Measurements from ENCODE around the gene ADARB2.

ADARB2 gene

DNA sequence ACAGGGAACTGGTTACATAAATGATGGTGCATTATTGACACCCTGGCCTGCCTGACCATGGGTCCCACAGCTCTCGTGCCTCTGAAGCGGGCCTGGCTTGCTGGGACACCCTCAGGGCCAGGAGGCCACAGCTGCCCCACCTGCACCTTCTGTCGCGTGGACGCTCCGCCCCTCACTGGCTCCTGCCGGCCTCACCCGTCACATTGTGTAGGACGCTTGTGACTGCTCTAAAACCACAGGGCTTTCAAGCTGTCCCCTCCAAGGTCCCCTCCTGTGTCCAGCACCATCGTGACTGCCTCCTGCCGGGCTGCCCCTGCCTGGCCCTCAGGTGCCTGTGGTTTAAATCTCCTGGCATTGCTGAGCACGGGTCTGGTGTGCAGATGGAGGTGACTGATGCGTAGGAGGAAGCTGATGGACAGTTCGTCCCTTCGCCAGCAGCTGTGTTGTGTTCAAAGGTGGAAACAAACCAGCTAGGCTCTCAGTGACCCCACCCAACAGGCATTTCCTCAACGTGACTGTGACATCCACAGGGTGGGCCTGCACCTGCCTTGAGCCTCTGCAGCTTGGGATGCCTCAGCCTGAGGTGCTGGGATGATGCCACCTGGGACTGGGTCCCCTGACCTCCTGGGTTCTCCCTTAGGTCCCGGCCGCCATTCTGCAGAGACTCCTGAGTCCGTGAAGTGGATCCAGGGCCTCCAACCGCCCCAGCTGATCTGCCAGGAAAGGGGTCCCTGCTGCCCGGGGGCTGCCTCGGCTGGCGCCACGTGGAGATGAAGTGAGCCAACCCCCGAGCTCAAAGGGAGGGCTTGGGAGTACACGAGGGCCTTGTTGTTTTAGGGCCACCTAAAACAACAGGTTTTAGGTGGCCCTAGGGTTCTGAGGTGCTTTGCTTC, 532.6 kb downstream of the ADARB2 start:
- Mint-ChIP-seq H3K4me3 (no peak overlapping the region), H3K27ac (no peak overlapping the region), H3K4me1 (no peaks in the 10 kb centered on the region), H3K36me3 (no peaks in the 10 kb centered on the region), H3K9me3 (peaks cover 0 to 5% of the 10 kb centered on the region in 2 donors), H3K27me3 (peaks cover 0 to 6% of the 10 kb centered on the region in 2 donors)
- ATAC-seq (replicated peaks): no peak
- no peak for DNase-seq

DNA sequence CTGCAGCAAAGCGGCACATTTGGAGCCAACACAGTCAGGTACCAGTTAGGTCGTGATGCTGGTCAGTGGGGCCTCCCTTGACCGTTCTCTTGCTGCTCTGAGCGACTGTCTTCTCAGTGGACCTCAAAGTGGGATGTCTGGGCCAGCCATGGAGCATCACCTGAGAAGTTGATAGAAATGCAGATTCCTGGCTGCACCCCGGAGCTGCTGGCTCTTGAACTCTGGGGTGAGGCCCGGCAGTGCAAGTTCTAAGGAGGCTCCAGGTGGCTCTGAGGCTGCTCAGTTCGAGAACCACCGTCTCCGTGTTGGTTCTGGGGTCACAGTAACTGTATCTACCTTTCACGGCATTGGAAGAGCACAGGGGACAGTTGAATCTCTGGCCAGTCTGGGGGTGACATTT, 533.6 kb downstream of the ADARB2 start:
- Mint-ChIP-seq H3K4me3 (no peak overlapping the region), H3K36me3 (no peaks in the 10 kb centered on the region), H3K27ac (no peak overlapping the region), H3K9me3 (no peaks in the 10 kb centered on the region), H3K27me3 (peaks cover 0 to 1% of the 10 kb centered on the region in 2 donors), H3K4me1 (no peaks in the 10 kb centered on the region)
- ATAC-seq (replicated peaks) (no peak), DNase-seq (no peak)

DNA sequence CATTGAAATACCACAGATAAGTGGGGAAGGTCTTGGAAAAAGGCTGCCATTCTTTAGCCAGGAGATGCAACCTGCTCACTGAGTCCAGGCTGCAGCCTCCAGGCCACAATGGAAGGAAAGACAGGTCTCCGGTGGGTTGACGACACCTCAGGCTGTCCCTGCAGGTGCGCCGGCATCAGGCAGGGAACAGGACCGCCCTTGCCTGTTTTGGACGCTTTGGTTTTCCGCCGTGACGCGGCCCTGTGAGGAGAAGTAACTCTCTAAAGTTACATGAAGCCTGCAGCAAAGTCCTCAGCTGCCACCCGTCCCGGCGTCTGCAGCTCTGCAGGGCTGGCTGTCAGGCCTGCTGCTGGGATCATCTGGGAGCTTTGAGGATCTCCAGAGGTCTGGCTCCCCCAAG, 534.1 kb downstream of the ADARB2 start:
- DNase-seq (no peak), ATAC-seq (replicated peaks) (no peak)
- Mint-ChIP-seq H3K27me3 (peaks cover 0 to 6% of the 10 kb centered on the region in 2 donors), H3K9me3 (no peaks in the 10 kb centered on the region), H3K36me3 (no peaks in the 10 kb centered on the region), H3K27ac (no peak overlapping the region), H3K4me3 (no peak overlapping the region), H3K4me1 (no peaks in the 10 kb centered on the region)

DNA sequence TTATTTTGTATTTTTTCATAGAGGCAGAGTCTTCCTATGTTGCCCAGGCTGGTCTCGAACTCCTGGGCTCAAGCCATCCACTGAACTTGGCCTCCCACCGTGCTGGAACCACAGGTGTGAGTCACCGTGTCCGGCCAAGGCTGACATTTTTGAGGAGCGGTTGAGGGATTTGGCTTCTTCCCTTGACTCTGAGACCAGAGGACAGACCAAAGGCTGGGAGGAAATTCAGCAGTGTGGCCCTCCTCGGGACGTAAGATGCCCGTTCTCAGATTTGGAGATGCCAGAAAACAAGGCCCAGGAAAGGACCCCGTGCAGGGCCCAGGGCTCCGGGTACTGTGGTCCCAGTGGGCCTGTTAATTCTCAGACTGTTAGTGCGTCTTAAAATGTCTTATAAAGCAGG, 535.0 kb downstream of the ADARB2 start:
- DNase-seq: no peak
- no peak overlapping the region for H3K27ac Mint-ChIP-seq

DNA sequence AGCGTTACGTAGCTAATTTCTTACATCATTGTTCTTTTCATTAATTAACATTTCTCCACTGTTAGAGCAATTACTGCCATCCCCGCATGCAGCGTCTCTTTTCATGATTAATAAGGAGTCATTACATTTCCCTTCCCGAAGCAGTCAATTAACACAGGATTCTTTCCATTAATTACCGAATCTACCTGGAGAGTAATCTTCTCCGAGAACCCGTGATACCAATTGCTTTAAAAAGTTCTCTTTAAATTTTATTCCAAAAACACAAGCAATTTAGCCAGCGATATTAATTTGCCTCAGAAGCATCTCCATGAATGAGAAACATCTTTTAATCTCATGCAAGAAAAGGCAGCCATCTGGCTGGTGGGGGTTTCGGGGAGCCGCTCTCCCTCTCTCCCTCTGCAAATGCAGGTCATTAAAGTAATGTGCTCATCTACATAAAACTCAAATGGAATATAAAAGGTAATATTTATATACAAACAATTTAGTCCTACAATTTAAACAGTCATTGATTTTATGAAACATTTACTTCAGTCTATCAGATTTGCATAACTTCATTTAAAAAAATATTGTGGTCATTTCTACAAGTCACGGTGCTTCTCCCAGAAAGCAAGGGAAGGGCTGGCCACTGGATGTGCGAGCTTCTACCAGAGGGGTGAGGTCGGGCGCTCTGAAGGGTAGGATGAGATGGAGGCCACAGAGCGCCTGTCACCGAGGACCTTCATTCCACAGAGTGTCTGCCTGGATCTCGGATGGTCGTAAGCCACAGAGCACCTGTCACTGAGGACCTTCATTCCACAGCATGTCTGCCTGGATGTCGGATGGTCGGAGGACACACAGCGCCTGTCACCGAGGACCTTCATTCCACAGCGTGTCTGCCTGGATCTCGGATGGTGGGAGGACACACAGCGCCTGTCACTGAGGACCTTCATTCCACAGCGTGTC, 536.2 kb downstream of the ADARB2 start:
- H3K36me3 Mint-ChIP-seq: no peaks in the 10 kb centered on the region
- no peak for ATAC-seq (replicated peaks)
- H3K27me3 Mint-ChIP-seq: peaks cover 3 to 9% of the 10 kb centered on the region in 2 donors
- H3K4me3 Mint-ChIP-seq: no peak overlapping the region
- H3K27ac Mint-ChIP-seq: no peak overlapping the region
- no peaks in the 10 kb centered on the region for H3K9me3 Mint-ChIP-seq
- DNase-seq: no peak
- no peaks in the 10 kb centered on the region for H3K4me1 Mint-ChIP-seq

More for the DNA sequence above, 535.0 kb downstream of the ADARB2 start:
- ATAC-seq (replicated peaks): no peak
- no peaks in the 10 kb centered on the region for H3K9me3 Mint-ChIP-seq
- H3K36me3 Mint-ChIP-seq: no peaks in the 10 kb centered on the region
- H3K4me1 Mint-ChIP-seq: no peaks in the 10 kb centered on the region
- H3K4me3 Mint-ChIP-seq: no peak overlapping the region
- H3K27me3 Mint-ChIP-seq: peaks cover 0 to 7% of the 10 kb centered on the region in 2 donors

DNA sequence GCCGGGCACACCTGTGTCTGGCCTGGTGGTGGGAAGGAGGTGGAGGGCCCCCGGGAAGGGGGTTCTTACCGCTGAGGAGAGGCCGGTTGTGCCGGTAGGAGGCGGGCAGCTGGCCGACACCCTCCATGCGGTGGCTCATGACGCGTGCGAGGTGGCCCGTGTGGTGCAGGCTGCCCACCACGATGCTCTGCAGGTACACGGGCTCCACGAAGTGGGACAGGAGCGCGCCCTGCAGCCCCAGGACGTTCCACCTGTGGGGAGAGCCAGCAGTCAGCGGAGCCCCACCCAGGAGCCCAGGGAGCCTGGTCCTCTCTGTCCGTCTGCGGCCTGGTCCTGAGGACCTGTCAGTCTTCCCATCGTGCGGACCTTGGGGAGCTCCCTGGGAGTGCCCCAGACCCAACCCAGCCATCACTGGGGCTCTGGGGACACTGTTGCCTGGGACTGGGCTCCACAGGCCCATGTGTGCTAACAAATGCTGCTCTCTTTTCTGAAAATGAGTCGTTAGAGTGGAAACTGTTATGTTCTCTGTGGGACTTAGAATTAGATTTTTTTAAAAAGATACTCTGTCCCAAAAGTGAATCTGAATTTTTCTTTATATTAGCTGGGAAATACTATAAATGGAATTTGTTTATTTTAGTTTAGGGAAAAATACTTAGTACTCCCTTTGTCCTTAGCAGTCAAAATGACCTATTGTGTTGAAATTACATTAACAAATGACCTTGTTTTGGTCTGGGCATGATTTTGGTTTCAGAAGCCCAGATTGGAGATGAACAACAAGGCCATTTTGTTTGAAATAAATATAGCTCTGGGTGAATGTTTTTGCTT, 537.2 kb downstream of the ADARB2 start:
- Mint-ChIP-seq H3K4me1 (no peaks in the 10 kb centered on the region), H3K4me3 (no peak overlapping the region), H3K27ac (no peak overlapping the region), H3K36me3 (no peaks in the 10 kb centered on the region), H3K9me3 (no peaks in the 10 kb centered on the region), H3K27me3 (peaks cover 7 to 12% of the 10 kb centered on the region in 2 donors)
- DNase-seq: no peak
- ATAC-seq (replicated peaks): no peak

DNA sequence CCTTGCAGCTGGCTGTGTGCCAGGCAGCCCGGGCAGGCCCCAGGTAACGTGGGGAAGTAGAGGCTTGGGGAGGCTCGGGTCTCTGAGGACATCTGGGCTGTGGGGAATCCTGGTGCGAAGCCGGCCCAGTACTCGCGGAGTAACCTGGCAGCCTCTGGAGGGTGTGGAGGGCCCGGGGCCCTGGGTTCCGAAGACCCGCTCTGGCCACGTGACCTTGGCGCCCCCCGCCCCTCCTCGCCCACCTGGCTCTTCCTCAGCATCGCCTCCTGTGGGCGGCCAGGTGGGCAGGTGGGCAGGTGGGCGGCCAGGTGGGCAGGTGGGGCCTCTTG, 538.0 kb downstream of the ADARB2 start:
- ATAC-seq (replicated peaks) (no peak), DNase-seq (no peak)
- H3K27me3 Mint-ChIP-seq: peaks cover 7 to 12% of the 10 kb centered on the region in 2 donors
- H3K4me1 Mint-ChIP-seq: no peaks in the 10 kb centered on the region
- H3K36me3 Mint-ChIP-seq: no peaks in the 10 kb centered on the region
- H3K9me3 Mint-ChIP-seq: no peaks in the 10 kb centered on the region
- H3K27ac Mint-ChIP-seq: no peak overlapping the region
- H3K4me3 Mint-ChIP-seq: no peak overlapping the region

DNA sequence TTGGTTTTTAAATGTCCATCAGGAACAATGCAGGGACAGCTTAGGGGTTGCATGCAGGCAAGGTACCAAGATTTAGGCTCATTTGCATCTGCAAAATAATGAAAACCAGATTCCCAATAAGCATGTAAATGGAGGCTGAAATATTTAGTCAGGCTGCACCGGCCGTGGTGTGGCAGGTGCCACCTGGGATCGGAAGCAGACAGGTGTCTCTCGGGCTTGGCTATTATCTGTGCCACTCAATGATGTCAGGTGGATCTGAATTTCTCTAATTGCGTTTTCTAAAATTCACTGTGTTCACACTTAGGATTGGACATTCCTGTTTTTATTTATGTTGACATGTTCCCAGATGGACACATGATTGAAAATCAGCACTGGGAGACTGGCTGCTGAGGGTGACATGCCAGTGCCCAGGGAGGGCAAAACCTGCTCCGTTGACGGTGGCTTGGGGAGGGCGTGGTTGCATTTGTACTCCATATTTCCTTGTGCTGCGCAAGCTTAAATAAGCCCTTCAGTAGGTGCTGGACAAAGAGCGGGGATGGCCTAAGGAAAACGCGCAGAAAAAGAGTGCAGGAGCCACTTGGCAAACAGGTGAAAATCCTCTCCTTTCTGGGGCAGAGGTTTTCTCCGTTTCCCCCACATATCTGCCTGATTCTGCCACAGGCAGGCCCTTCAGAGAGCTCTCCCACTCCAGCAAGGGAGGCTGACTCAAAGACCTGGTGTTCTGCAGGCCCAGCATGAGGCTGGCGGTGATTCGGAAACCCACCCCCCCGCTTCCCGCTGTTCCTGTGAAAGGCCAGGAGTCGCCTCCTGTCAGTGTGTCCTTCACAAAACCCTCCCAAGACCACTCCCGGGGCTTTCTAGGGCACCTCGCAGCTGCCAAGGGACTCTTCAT, 538.6 kb downstream of the ADARB2 start:
- Mint-ChIP-seq H3K36me3 (no peaks in the 10 kb centered on the region), H3K9me3 (no peaks in the 10 kb centered on the region), H3K27me3 (peaks cover 7 to 12% of the 10 kb centered on the region in 2 donors), H3K27ac (no peak overlapping the region), H3K4me1 (no peaks in the 10 kb centered on the region), H3K4me3 (no peak overlapping the region)
- ATAC-seq (replicated peaks) (no peak), DNase-seq (no peak)

DNA sequence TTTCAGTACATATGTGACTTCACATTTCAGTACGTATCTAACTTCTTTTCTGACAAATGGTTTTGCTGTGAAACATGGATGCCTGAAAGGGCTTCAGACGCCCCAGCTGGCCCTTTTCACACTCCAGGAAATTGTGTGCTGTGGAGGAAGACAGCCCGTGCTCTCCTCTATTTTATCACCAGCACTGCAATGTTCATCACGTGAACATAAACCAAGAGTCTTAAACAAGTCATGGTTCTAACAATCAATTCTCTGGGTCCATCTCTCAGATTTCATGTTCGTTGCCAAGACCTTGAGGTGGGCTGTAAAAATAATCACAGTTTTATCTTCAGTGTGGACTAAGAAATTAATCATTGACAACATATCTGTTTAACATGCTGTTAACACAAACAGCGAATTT, 539.9 kb downstream of the ADARB2 start:
- DNase-seq (no peak), ATAC-seq (replicated peaks) (no peak)
- Mint-ChIP-seq H3K36me3 (no peaks in the 10 kb centered on the region), H3K27me3 (peaks cover 7 to 12% of the 10 kb centered on the region in 2 donors), H3K27ac (no peak overlapping the region), H3K4me3 (no peak overlapping the region), H3K4me1 (no peaks in the 10 kb centered on the region), H3K9me3 (no peaks in the 10 kb centered on the region)

DNA sequence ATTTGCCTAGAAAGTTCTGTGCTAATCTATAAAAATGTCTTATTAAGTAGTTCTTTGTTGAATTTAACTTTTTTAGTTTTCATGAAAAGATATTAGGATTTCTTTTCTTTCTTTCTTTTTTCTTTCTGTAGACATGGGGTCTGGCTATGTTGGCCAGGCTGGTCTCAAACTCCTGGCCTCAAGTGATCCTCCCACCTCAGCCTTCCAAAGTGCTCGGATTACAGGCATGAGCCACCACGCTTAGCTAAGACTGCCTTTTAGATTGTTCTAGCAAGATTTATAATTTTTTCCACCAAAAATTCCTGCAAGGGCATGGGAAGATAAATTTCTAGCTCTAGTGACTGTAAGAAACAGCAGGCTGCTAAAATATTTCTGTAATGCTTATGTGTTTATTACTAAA, 540.7 kb downstream of the ADARB2 start:
- H3K27me3 Mint-ChIP-seq: peaks cover 7 to 12% of the 10 kb centered on the region in 2 donors
- no peak overlapping the region for H3K27ac Mint-ChIP-seq
- no peaks in the 10 kb centered on the region for H3K9me3 Mint-ChIP-seq
- ATAC-seq (replicated peaks): no peak
- H3K36me3 Mint-ChIP-seq: no peaks in the 10 kb centered on the region
- H3K4me3 Mint-ChIP-seq: no peak overlapping the region
- DNase-seq: no peak
- H3K4me1 Mint-ChIP-seq: no peaks in the 10 kb centered on the region

DNA sequence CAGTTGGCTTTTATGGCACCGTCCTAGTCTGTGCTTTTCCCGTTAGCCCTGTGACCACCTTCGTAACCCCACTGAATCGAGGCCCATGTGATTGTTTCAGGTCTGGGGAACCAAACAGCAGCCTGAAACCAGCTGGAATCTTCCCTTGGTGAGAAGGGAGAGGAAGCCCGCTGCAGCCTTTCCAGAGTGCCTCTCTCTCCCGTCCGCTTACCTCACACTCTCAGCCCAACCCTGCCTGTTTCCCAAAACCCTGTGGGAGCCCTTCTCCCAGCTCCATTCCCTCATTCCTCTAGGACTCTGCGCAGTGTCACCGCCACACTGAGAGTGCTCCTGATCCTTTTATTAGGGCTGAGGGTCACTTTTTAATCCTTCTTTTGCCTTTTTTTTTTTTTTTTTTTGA, 541.5 kb downstream of the ADARB2 start:
- Mint-ChIP-seq H3K27me3 (peaks cover 7 to 12% of the 10 kb centered on the region in 2 donors), H3K27ac (no peak overlapping the region), H3K36me3 (no peaks in the 10 kb centered on the region), H3K4me3 (no peak overlapping the region), H3K4me1 (no peaks in the 10 kb centered on the region), H3K9me3 (no peaks in the 10 kb centered on the region)
- ATAC-seq (replicated peaks) (no peak), DNase-seq (no peak)

DNA sequence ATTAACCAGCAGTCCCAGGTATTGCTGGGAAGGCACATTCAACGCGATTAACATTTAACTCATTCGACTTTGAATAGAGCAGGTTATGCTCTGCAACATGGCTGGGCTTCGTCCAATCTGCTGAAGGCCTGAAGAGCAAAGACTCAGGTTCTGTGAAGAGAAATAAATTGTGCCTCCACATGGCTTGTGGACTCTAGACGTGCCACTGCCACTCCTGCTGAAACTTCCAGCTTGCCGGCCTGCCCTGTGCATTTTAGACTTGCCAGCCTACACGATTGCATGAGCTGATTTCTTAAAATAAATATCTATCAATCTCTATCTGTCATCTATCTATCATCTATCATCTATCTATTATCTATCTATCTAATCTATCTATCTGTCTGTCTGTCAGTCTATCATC, 543.2 kb downstream of the ADARB2 start:
- Mint-ChIP-seq H3K36me3 (no peaks in the 10 kb centered on the region), H3K4me1 (no peaks in the 10 kb centered on the region), H3K4me3 (no peak overlapping the region), H3K27ac (no peak overlapping the region), H3K9me3 (no peaks in the 10 kb centered on the region), H3K27me3 (peaks cover 7 to 12% of the 10 kb centered on the region in 2 donors)
- no peak for DNase-seq
- ATAC-seq (replicated peaks): no peak

DNA sequence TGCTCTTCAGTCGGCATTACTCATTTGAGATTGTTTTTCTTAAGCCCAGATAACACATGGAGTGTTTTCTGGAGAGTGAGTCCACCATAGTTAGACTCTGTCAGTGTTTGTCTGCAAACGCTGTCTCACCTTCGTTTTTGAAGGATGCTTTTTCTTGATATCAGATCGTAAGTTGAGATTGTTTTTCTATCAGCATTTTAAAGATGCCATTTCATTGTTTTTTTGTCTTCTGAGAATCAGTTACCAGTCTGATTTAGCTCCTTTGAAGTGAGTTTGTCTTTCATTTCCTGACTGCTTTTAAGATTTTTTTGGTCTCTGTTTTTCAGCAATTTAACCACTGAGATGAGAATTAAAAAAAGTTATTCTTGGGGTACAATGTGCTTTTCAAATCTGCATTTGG, 543.8 kb downstream of the ADARB2 start:
- DNase-seq (no peak), ATAC-seq (replicated peaks) (no peak)
- peaks cover 7 to 9% of the 10 kb centered on the region in 2 donors for H3K27me3 Mint-ChIP-seq
- H3K27ac Mint-ChIP-seq: no peak overlapping the region
- H3K36me3 Mint-ChIP-seq: no peaks in the 10 kb centered on the region
- no peaks in the 10 kb centered on the region for H3K4me1 Mint-ChIP-seq
- no peaks in the 10 kb centered on the region for H3K9me3 Mint-ChIP-seq
- no peak overlapping the region for H3K4me3 Mint-ChIP-seq
